ENCODE measurements around the gene RBCK1.
"Not testable (repeated sequence)": the region's sequence is repeated elsewhere in the genome, so short reads cannot be mapped to it uniquely, and the experiment has no call there.

Gene RBCK1

DNA sequence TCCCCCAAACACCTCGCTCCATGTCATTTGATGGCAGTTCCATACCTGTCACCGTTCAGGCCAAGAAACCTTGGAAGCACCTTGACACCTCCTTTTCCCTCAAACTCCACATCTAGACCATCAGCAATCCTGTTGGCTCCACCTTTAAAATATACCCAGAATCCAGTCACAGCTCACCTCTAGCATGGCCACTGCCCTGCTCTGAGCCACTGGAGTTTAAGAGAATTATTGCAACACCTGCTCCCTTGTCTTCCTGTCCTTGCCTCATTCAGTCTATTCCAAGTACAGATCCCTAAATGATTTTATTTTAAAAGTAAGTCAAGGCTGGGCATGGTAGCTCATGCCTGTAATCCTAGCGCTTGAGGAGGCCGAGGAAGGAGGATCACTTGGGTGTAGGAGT is 39.2 kb upstream of the RBCK1 start:
- Histone ChIP-seq H3K4me3 (ENCODE audit: low read length) (no peak overlapping the region), H3K27me3 (ENCODE audit: control insufficient read depth, insufficient read depth, low read length) (no peaks in the 10 kb centered on the region), H3K27ac (ENCODE audit: low read length) (no peak overlapping the region), H3K9ac (ENCODE audit: low read length) (no peak overlapping the region), H3K4me1 (ENCODE audit: control insufficient read depth, low read depth, low read length) (peaks cover 8% of the 10 kb centered on the region), H3K36me3 (ENCODE audit: control insufficient read depth, low read depth, low read length) (no peaks in the 10 kb centered on the region), H3K9me3 (ENCODE audit: control insufficient read depth, low read depth, low read length) (no peaks in the 10 kb centered on the region)

DNA sequence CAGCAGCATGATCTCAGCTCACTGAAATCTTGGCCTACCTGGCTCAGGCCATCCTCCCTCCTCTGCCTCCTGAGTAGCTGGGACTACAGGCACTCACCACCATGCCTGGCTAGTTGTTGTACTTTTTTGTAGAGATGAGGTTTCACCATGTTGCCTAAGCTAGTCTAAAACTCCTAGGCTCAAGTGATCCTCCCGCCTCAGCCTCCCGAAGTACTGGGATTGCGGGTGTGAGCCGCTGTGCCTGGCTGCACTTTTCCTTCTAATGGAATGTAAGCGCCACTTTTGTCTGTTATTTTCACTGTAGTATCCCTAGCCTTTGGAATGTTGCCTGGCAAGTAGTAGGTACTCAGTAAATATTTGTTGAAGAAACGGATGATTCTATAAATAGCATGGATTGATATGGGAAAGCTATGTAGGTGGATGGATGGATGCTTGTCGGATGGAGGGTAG is 37.9 kb upstream of the RBCK1 start:
- Histone ChIP-seq H3K4me3 (ENCODE audit: low read length) (no peak overlapping the region), H3K9ac (ENCODE audit: low read length) (no peak overlapping the region), H3K9me3 (ENCODE audit: control insufficient read depth, low read depth, low read length) (no peaks in the 10 kb centered on the region), H3K4me1 (ENCODE audit: control insufficient read depth, low read depth, low read length) (peaks cover 8% of the 10 kb centered on the region), H3K36me3 (ENCODE audit: control insufficient read depth, low read depth, low read length) (no peaks in the 10 kb centered on the region), H3K27me3 (ENCODE audit: control insufficient read depth, insufficient read depth, low read length) (no peaks in the 10 kb centered on the region), H3K27ac (ENCODE audit: low read length) (no peak overlapping the region)

DNA sequence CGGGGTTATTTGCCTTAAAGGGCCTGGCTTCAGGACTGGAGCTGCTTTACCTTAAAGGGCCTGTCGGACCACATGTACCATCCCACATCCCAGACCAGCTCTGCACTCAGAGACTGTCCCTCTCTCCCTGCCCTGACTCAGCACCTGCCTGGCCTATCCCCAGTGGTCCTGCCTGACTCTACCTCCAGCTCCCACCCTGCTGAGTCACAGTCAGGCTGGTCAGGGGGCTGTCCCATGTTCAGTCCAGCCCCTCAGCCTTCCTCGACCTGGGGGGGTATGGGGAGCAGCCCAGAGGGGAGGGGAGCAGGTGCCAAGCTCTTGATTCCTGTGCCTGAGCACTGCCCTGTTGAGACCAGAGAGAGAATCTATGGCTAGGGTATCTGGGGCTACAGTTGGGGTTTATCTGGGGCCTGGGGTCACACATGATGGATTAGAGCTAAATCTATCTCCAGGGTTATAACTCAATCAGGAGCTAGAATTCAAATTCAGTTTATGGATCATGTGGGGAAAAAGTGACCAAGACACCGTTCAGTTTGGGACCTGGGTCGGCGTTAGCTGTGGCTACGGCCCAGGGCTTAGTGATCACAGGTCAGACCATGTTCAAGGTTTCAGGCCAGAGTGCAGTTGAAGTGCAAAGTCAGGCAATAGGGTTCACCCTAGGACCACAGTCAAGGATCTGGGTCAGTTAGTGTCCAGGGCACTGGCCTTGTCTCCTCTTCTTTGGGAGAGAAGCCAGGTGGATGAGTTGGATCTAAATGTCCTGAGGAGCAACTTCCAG is 36.9 kb upstream of the RBCK1 start:
- H3K9ac ChIP-seq (ENCODE audit: low read length) = no peak overlapping the region
- no peak overlapping the region for H3K27ac ChIP-seq (ENCODE audit: low read length)
- no peaks in the 10 kb centered on the region for H3K27me3 ChIP-seq (ENCODE audit: control insufficient read depth, insufficient read depth, low read length)
- H3K4me1 ChIP-seq (ENCODE audit: control insufficient read depth, low read depth, low read length) = peaks cover 8% of the 10 kb centered on the region
- no peaks in the 10 kb centered on the region for H3K9me3 ChIP-seq (ENCODE audit: control insufficient read depth, low read depth, low read length)
- H3K36me3 ChIP-seq (ENCODE audit: control insufficient read depth, low read depth, low read length) = no peaks in the 10 kb centered on the region
- H3K4me3 ChIP-seq (ENCODE audit: low read length) = no peak overlapping the region

DNA sequence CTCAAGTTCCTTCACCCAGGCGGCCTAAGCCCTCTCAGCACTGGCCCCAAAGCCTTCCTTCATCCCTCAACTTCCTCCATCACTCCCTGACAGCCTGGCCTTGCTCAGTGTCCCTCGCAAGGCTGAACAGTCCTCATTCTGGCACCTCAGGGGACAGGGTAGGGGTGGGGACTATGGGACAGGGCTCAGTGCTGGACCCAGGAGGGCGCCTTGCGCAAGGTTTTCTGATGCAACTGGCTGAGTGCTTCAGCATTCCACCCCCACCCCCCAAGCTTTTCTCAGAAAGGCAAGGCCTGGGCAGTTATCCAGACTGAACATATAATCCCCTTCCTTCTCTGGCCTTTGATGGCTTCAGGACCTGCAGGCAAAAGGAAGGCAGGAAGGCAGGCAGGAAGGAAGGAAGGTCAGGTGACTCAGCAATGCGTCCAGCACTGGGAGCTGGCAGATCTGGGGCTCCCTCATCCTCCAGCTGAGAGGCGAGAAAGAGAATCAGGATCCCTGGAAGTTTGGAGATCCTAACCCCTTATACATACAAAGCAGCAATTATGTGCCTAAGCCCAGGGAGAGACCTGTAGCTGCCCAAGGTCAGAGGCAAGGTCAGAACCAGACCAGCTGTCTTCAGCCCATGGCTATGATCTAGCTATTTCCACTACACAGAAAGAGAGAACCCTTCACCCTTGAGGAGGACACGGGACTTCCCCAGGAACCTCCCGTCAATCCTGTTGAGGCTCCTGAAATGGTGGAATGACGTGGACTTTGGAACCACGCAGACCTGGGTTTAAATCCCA is 36.1 kb upstream of the RBCK1 start:
- no peaks in the 10 kb centered on the region for H3K9me3 ChIP-seq (ENCODE audit: control insufficient read depth, low read depth, low read length)
- H3K27ac ChIP-seq (ENCODE audit: low read length) = no peak overlapping the region
- no peak overlapping the region for H3K4me3 ChIP-seq (ENCODE audit: low read length)
- H3K36me3 ChIP-seq (ENCODE audit: control insufficient read depth, low read depth, low read length) = no peaks in the 10 kb centered on the region
- no peak overlapping the region for H3K9ac ChIP-seq (ENCODE audit: low read length)
- no peaks in the 10 kb centered on the region for H3K27me3 ChIP-seq (ENCODE audit: control insufficient read depth, insufficient read depth, low read length)
- peaks cover 8% of the 10 kb centered on the region for H3K4me1 ChIP-seq (ENCODE audit: control insufficient read depth, low read depth, low read length)

DNA sequence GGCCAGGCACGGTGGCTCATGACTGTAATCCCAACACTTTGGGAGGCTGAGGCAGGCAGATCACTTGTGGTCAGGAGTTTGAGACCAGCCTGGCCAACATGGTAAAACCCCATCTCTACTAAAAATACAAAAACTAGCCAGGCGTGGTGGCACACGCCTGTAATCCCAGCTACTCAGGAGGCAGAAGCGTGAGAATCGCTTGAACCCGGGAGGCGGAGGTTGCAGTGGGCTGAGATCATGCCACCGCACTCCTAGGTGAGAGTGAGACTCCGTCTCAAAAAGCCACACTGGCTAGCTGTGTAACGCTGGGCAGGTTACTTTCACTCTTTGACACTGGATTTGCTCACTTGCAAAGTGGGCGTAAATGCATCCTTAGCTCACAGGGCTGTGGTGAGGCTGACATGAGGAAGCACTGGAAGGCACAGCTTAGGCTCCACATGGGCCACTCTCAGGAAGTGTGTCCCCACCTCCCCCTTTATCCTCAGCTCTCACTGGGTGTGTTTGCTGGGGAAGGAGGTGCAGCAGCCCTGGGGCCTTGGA is 35.5 kb upstream of the RBCK1 start:
- not testable (repeated sequence) for H3K4me1 ChIP-seq (ENCODE audit: control insufficient read depth, low read depth, low read length); H3K36me3 ChIP-seq (ENCODE audit: control insufficient read depth, low read depth, low read length); H3K9me3 ChIP-seq (ENCODE audit: control insufficient read depth, low read depth, low read length); H3K27me3 ChIP-seq (ENCODE audit: control insufficient read depth, insufficient read depth, low read length); H3K27ac ChIP-seq (ENCODE audit: low read length); H3K4me3 ChIP-seq (ENCODE audit: low read length); H3K9ac ChIP-seq (ENCODE audit: low read length)

DNA sequence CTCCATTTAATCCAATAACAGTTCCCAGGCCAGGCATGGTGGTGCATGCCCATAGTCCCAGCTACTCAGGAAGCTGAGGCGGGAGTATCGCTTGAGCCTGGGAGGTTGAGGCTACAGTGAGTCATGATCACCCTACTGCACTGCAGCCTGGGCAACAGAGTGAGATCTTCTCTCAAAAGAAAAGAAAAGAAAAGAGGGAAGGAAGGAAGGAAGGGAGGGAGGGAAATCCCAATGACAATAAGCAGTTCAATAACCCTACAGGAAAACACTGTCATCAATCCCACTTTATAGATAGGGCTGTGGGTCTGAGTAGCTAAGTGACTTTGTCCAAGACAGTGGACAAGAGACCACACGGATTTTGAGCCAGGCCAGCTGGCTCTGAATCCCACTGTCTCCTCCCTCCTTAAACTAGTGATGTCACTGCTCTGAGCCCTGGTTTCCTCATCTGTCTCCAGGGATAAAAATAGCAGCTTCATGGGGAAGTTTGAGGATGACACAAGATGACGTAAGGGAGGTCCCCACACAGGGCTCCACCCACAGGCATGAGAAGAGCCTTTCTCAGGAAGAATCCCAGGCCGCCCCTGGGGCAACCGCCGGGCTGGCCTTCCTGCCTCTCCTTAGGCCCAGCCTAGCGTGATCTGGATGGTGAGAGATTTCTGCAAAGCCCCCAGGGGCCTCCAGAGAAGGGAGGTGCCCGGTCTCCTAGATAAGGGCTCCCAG is 34.8 kb upstream of the RBCK1 start:
- H3K4me1 ChIP-seq (ENCODE audit: control insufficient read depth, low read depth, low read length) = peaks cover 8% of the 10 kb centered on the region
- no peaks in the 10 kb centered on the region for H3K27me3 ChIP-seq (ENCODE audit: control insufficient read depth, insufficient read depth, low read length)
- H3K9me3 ChIP-seq (ENCODE audit: control insufficient read depth, low read depth, low read length) = no peaks in the 10 kb centered on the region
- no peak overlapping the region for H3K9ac ChIP-seq (ENCODE audit: low read length)
- no peaks in the 10 kb centered on the region for H3K36me3 ChIP-seq (ENCODE audit: control insufficient read depth, low read depth, low read length)
- no peak overlapping the region for H3K27ac ChIP-seq (ENCODE audit: low read length)
- H3K4me3 ChIP-seq (ENCODE audit: low read length) = no peak overlapping the region

DNA sequence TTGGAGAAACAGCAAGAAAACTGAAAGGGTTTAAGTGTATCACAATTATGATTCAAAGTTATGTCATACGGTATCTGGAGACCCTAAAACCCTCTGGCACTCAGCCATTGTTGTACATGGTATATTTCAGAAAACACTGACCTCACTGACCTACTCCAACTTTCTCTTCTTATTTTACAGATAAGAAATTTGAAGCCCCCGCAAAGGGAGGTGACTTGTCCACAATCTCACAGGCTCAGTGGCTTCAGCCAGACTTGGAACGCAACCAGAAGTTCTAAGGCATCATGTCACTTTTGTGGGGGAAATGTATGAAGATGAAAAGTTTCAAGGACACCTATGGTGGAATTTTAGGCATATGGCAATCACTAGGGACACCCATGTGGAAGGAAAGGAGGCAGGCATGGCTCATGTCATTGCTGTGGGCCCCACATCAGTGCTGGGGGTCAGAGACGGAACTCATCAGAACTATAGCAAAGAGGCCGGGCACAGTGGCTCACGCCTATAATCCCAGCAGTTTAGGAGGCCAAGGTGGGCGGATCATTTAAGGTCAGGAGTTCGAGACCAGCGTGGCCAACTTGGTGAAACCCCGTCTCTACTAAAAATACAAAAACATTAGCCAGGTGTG is 32.7 kb upstream of the RBCK1 start:
- no peaks in the 10 kb centered on the region for H3K36me3 ChIP-seq (ENCODE audit: control insufficient read depth, low read depth, low read length)
- H3K27me3 ChIP-seq (ENCODE audit: control insufficient read depth, insufficient read depth, low read length) = no peaks in the 10 kb centered on the region
- H3K9ac ChIP-seq (ENCODE audit: low read length) = no peak overlapping the region
- no peak overlapping the region for H3K4me3 ChIP-seq (ENCODE audit: low read length)
- H3K9me3 ChIP-seq (ENCODE audit: control insufficient read depth, low read depth, low read length) = no peaks in the 10 kb centered on the region
- peaks cover 8% of the 10 kb centered on the region for H3K4me1 ChIP-seq (ENCODE audit: control insufficient read depth, low read depth, low read length)
- H3K27ac ChIP-seq (ENCODE audit: low read length) = no peak overlapping the region

DNA sequence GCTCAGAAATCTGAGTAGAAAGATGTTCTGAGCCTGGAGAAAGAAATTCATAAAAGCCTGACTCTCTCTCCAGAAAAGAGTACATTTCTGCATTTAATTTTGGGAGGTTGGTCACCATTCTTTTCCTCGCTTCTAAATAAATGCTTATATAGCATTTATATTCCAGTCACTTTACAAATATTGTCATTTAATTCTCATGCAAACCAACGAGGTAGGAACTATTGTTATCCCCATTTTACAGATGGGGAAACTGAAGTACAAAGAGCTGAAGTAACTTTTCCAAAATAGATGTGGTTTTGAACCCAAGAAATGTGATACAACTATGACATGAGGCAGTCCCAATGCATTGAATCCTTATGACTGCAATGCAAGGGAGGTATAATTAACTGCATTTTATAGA is 32.0 kb upstream of the RBCK1 start:
- peaks cover under 1% of the 10 kb centered on the region for H3K27me3 ChIP-seq (ENCODE audit: control insufficient read depth, insufficient read depth, low read length)
- H3K4me3 ChIP-seq (ENCODE audit: low read length) = no peak overlapping the region
- no peak overlapping the region for H3K27ac ChIP-seq (ENCODE audit: low read length)
- peaks cover 8% of the 10 kb centered on the region for H3K4me1 ChIP-seq (ENCODE audit: control insufficient read depth, low read depth, low read length)
- no peaks in the 10 kb centered on the region for H3K36me3 ChIP-seq (ENCODE audit: control insufficient read depth, low read depth, low read length)
- no peaks in the 10 kb centered on the region for H3K9me3 ChIP-seq (ENCODE audit: control insufficient read depth, low read depth, low read length)
- no peak overlapping the region for H3K9ac ChIP-seq (ENCODE audit: low read length)

DNA sequence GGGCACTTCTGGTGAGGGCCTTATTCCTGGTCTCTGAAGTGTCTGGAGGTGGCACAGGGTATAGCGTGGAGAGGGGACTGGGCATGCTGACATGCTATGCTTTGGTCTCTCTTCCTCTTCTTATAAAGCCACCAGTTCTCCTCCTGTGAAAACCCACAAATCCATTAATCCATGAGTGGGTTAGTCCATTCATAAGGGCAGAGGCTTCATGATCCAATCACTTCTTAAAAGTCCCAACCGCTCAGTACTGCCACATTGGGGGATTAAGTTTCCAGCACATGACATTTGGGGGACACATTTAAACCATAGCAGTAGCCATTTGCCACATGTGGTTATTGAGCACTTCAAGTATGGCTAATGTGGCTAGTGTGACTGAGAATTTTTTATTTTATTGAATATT is 31.3 kb upstream of the RBCK1 start:
- peaks cover 7% of the 10 kb centered on the region for H3K27me3 ChIP-seq (ENCODE audit: control insufficient read depth, insufficient read depth, low read length)

DNA sequence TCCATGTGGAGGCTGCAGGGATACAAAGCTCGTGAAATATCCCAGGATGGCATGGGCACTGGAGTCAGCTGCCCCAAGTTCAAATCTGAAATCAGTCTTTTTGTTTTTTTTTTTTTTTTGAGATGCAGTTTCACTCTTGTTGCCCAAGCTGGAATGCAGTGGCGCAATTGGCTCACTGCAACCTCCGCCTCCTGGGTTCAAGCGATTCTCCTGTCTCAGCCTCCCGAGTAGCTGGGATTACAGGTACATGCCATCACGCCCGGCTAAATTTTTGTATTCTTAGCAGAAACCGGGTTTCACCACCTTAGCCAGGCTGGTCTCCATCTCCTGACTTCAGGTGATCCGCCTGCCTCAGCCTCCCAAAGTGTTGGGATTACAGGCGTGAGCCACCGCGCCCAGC is 30.5 kb upstream of the RBCK1 start:
- H3K27me3 ChIP-seq (ENCODE audit: control insufficient read depth, insufficient read depth, low read length) = peaks cover 13% of the 10 kb centered on the region
- H3K4me3 ChIP-seq (ENCODE audit: low read length); H3K4me1 ChIP-seq (ENCODE audit: control insufficient read depth, low read depth, low read length); H3K9me3 ChIP-seq (ENCODE audit: control insufficient read depth, low read depth, low read length); H3K9ac ChIP-seq (ENCODE audit: low read length); H3K36me3 ChIP-seq (ENCODE audit: control insufficient read depth, low read depth, low read length); H3K27ac ChIP-seq (ENCODE audit: low read length): not testable (repeated sequence)

More for the DNA sequence above, 31.3 kb upstream of the RBCK1 start:
- Histone ChIP-seq H3K36me3 (ENCODE audit: control insufficient read depth, low read depth, low read length) (no peaks in the 10 kb centered on the region), H3K9ac (ENCODE audit: low read length) (no peak overlapping the region), H3K9me3 (ENCODE audit: control insufficient read depth, low read depth, low read length) (no peaks in the 10 kb centered on the region), H3K4me3 (ENCODE audit: low read length) (no peak overlapping the region), H3K4me1 (ENCODE audit: control insufficient read depth, low read depth, low read length) (peaks cover 5% of the 10 kb centered on the region), H3K27ac (ENCODE audit: low read length) (no peak overlapping the region)

DNA sequence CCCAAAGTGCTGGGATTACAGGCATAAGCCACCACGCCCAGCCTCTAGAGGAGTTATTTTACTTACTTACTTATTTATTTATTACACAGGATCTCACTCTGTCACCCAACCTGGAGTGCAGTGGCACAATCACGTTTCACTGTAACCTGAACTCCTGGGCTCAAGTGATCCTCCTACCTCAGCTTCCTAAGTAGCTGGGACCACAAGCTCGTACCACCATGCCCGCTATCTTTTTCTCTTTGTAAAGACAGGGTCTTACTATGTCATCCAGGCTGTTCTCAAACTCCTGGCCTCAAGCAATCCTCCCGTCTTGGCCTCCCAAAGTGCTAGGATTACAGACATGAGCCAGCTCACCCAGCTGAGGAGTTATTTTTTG is 29.1 kb upstream of the RBCK1 start:
- H3K9ac ChIP-seq (ENCODE audit: low read length) = no peak overlapping the region
- no peaks in the 10 kb centered on the region for H3K36me3 ChIP-seq (ENCODE audit: control insufficient read depth, low read depth, low read length)
- H3K27me3 ChIP-seq (ENCODE audit: control insufficient read depth, insufficient read depth, low read length) = peaks cover 20% of the 10 kb centered on the region
- no peak overlapping the region for H3K27ac ChIP-seq (ENCODE audit: low read length)
- no peaks in the 10 kb centered on the region for H3K4me1 ChIP-seq (ENCODE audit: control insufficient read depth, low read depth, low read length)
- no peaks in the 10 kb centered on the region for H3K9me3 ChIP-seq (ENCODE audit: control insufficient read depth, low read depth, low read length)
- no peak overlapping the region for H3K4me3 ChIP-seq (ENCODE audit: low read length)

All from iPS-18a (cell line).